SH-SY5Y (cell line): Measurements from ENCODE around the gene SOS2.

Experiments
- GATA2 ChIP-seq: IDR thresholded peaks from 2 replicates; pipeline ENCODE4 v1.6.1; 2011; ENCODE audit warnings: mild to moderate bottlenecking, low read depth, low read length
- GATA3 ChIP-seq: IDR thresholded peaks from 2 replicates; pipeline ENCODE4 v1.6.1; 2011; ENCODE audit warnings: low read depth, mild to moderate bottlenecking, low read length, moderate library complexity

GRCh38 chr14:50242096-50242495, 10.7 kb upstream of the SOS2 start:
- TF ChIP-seq GATA2: no peak
- no peak for TF ChIP-seq GATA3
